HPDE6-E6E7 (cell line): ENCODE results near the gene EPAS1.

Source experiments
- DNase-seq: peaks from one replicate; pipeline ENCODE4 v3.0.0; 2011; ENCODE audit warnings: missing footprints; ENCODE audit errors: extremely low spot score

The EPAS1 gene

DNA sequence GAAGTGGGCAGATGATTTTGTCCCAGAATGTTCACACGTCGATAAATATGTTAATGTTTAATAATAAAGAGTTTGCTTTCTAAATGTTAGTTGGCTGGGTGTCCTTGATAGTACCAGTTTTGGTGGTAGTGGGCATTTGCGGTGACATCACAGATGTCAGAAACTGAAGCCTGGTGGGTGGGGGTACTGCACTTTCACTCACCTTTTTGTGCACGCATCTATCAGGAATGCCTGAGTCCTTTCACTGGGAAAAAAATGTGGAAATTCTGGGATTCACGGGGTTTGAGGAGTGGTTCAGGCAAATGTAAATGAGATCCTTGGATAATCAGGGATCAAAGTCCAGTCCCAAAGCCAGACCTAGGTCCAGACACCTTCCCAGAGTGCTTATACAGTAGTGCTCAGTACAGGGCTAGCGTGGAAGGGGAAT, 3.2 kb downstream of the EPAS1 start:
- DNase-seq: no peak

DNA sequence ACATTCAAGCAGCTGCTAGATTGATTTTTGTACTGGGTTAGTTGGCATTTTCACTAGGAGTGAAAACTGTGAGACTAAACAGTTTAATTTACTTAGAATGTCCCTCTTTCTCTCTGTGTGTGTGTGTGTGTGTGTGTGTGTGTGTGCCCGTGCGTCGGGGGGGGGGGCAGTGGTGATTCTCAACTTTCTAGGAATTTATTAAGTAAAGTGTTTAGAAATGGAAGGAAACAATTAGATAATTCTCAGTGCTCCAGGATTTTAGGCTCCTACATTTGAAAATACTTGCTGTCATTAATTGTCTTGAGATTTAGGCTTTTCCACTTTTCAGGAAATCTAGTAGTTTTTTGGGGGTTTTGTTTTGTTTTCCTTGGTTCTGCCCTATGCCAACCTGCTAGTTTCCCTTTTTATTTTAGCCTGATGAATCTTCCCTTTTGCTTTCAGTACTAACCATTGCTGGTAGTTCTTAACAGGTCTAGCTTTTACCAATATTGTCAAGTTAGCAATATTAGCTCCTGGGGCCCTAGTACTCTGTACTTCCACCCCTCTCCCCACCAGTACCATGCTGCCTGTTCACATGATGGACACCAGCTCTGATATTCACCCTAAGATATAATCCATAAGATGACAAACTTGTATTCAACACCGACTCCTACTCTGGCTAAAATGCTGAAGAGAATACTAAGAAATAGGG, 4.9 kb downstream of the EPAS1 start:
- no peak for DNase-seq

DNA sequence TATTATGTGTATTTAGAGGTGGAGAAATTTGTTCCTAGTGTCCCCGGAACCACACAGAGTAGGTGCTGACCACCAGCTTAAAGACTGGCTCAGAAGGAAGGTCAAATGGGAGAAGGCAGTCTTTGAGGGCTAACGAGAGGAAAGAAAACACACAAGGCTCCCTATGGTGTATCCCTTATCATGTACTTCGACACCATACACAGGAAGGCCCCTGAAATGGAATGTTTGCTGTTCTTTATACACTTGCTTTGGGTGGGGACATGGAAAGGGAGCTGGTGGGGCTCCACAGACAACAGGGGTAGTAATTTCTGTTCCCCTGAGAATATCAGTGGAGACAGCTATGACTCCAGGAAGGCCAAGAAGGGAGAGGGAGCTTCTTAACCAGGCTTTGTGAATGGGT, 6.0 kb downstream of the EPAS1 start:
- no peak for DNase-seq

DNA sequence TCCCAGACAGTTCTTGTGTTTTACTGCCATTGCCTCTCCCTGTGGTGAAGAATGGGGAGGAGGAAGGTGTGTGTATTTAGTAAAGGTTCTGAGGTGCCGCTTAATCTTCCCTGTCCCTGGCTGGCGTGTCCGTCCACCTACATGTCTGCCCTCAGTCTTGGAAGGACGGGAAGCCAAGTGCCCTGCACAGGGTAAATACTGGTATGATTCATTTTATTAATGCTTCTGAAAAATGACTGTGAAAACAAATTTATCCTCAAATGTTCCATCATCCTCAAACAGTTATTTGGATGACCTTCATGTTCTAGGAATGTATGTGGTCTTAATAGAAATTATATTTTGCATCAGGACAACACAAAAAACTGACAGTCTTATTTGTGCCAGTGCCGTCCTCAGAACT, 6.6 kb downstream of the EPAS1 start:
- no peak for DNase-seq

DNA sequence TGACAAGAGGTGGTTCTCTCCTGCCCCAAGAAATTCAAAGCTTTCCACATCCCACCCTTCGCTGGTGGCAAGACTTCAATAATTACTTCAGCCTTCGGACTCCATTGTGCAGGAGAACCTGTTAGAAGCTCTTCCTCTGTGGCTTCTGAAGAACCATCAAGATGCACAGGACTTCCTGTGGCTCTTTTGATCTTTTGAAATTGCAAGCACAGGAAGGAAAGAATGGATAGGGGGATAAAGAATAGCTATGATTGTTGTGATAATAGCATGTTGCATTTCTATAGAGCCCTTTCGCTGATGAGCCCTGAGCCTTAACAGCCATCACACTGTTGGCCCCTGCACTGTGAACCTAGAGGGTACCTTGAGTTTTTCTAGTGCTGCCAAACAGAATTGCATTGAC, 7.4 kb downstream of the EPAS1 start:
- no peak for DNase-seq

DNA sequence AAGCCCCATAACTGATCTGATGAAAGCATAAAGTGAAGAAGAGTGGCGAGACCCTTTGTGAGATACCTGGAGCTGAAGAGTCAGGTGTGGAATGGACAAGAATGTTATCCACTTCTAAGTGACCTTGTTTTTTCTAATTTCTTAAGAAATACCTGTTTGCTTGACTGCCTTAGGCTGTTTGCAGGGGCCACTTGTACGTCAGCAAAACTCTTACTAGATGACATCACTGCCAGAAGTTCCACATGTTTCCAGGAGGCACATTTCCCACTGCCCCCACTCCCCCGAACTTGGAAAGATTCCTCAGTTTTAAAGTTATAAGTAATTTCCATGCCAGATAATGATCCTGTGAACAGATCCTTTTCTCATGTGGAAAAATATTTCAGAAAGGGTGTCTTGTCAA, 8.0 kb downstream of the EPAS1 start:
- DNase-seq: no peak

DNA sequence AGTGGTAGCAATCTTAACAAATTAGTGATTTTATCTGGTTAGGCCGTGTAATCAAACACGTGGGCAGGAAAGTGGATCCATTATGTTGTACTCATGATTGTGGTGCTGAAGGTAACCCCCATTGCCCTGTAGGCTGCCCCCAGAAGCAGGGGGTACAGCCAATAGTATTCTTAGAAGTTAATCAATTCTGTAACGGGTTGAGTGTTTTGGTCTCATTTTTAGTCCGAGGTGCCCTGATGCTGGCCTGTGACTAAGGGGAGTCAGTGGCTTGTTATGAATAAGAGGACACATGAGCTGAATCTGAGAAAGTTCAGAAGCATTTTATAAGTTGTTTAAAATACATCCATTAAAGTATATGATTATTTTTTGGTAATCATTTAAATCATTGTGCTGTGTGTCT, 8.6 kb downstream of the EPAS1 start:
- DNase-seq: no peak

DNA sequence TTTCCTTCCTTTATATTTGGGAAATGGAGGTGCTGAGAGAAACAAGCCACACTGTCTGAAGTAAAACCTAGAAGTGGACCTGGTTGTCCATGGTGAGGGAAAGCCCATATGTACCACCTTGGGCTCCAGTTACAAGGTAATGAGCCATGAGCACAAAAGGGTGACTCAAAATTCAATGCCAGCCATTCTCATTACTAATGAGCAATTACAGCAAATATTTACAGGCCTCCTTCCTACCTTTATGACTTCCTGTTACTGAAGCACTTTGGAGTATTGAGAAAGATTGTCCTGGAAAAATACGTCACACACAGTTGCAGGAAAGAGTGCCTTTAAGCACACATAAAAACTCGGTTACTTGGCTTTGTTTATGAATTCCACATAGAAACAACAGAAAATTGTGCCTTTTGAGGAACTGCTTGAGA, 9.1 kb downstream of the EPAS1 start:
- DNase-seq: peak; percentile 66

DNA sequence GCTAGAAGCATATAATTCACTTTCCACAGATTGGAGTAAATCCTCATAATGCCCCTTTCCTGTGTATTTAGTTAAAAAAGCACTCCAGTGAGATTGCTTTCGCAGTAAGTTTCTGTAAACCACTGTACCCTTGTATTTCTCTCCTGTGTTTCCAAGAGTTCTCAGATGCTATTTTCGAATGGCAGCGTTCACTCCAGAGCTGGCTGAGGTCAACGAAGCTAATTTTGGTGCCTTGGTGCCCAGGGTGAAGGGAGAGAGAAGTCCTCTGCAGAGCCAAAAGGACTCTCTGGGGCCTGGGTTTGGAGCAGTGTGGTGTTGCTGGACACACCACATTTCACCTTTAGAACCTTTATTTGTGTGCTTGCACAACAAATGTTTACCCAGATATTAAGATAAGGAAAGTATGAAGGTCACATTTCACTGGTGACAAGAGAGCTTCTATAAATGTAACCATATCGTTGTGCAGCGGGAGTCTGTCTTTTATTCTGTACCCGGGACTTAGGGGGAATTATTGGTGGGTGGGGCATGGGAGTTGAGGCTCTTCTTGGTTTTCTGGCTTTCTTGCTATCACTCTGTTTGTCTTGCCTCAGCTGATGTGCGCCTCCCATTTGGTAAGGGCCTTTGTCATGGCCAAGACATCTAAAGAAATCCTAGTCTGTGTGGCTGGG, 9.9 kb downstream of the EPAS1 start:
- DNase-seq: no peak

DNA sequence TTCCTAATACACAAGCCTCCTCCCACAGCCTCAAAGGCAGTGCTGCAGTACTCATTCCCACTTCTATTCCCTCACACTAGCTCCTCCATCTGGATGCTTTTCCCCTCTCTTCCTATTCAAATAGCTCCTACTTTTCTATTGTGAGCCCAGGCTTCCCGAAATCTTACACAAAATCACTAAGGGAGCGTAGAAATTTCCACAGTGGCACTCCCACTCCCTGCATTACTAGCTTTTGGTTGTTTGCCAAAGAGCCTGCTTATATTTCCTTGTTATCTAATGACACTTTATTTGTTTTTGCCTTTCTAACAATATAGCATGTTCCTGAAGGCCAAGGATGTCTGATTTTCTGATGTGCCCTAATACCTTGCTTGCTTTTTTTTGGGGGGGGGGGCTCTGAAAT, 10.9 kb downstream of the EPAS1 start:
- no peak for DNase-seq

DNA sequence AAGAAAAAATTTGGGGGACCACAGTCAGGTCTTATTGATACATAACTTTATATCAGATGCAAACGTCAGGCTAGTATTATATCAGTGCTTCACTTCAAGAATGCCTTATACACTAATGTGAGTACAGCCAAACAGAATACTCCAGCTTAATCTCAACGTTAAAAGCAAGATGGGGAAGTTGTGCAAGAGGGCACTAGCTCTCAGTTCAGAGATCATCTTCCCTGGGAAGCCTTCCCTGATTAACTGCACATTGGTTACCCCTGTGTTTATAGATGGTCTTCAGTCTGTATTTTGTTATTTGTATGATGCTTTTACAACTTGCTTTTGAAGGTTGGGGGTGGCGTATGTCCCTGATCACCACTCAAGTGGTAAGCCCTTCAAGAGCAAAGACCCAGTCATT, 11.4 kb downstream of the EPAS1 start:
- no peak for DNase-seq

DNA sequence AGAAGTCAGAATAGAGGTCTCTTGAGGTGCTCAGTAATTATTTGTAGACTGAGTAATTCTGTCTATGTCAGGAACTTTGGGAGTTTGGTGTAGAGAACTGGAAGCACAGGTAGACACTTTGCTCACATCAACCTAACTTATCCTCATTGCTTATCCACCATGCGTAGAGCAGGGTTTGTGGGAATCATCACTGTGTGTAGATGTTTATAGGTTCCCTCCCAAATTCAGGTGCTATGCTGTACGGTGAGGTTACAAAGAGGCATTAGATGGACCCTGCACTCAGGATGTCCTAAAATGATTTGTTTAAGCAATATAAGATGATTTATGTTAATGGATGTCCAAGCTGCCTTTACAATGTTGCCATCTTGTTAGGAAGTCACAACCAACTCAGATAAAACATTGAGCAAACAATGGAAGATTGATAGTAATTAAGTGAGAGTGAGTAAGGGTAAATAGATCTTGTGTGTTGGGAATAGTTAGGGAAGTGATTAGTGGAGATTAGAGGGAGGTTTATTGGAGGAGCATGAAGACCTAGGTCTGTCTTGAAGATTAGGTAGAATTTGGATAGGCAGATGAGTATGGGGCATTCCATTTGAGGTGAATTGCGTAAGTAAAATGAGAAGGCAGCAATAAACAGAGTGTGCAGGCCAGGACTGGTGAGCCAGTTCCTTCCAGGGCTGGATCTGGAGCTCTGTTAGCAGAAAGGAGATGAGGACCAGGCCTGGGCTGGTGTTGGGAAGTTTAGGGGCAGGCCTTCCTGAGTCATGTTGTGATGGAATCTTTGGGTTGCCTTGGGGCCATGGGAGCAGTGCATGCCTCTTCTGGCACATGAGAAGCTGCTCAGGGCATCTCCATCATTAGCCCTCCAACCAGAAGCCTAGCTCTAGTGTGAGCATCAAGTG, 12.1 kb downstream of the EPAS1 start:
- no peak for DNase-seq

DNA sequence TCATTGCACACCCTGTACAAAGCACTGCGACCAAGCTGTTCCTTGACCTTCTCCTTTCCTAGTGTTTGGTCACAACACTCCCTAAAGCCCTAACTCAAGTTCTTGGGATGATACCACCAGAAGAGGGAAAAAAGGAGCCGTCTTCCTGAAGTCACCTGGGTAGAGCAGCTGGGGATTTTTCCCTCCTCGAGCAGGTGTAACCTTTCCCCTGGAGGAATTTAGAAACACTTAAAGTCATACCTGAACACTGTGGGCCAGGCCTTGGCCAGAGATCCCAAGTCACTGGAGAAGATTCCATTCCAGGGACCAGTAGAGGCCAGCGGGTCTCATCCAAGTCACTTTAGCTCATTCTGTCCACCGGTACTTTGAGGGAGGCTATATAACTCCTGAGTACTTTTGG, 13.2 kb downstream of the EPAS1 start:
- no peak for DNase-seq

DNA sequence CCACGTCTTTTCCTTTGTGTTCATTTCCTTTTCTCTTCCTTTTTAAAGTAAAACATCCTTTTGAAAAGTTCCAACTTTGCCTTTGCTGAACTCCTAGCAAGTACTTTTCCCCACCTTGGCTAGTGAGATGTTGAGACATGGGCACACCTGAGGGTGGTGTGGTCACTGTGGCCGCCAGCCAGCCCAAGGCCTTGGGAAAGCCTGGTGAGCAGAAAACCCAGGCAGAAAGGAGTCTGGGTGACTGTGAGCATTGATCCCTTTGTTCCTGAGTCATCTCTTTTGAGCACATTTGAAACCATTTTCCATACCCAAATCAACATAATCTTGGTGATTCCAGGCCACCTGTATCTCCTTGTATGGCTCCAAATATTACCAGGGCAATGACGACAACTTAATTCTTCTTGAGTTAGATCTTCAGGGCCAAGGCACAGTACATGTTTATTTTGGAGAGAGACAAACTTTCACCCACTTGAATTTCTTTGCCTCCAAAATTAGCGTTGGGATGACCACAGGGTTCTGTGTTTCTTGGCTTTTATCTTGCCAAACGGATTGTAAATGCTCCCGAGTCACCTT, 14.5 kb downstream of the EPAS1 start:
- no peak for DNase-seq

DNA sequence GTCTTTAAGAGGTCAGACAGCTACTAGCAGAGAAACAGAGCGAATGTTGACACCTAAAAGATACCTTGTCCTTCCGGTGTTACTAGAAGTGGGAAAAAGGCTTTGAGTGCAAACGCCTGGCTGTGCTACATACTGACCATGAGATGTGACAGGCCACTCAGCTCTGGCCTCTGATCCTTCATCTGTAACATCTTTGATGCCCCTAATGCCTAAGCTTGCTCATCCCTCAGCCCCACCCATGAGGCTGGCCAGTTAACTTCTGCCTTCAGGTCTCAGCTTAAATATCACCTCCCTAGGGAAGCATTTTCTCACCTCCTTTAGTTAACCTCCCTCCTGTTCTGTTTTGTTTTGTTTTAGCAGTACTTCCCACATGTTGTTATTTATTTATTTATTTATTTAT, 15.9 kb downstream of the EPAS1 start:
- no peak for DNase-seq

DNA sequence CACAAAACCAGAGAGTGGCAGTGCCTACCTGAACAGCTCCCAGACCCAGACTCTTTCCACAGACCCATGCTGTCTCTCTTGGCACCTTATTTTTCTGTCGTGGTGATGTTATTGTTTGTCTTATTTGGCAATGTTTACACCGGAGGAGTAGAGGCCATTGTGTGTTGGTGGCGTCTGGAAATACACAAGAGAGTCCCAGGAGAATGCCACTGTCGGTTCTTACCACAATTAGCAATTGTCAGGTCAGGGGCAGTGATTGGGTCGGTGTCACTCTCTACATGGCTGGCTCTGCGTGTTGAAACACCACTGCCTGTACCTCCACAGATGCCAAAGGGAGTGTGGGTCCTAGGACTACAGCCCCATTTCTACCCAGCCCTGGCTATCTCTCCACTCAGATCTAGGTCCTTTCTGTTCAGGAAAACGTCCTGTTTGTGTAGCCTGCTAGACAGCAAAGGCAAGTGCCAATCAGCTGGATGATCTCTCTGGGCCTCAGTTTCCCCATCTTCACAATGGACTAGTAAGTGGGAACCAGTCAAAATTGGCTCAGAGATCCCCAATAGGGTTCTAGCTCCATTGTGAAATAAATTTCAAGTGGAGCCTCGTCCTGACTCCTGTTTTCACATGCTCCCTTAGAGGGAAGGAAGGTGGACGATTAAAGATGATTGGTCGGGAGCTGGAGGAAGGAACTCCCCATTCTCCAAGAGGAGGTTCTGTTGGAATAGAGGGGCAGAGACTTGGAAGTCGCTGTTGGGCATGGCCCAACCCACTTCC, 17.0 kb downstream of the EPAS1 start:
- no peak for DNase-seq

DNA sequence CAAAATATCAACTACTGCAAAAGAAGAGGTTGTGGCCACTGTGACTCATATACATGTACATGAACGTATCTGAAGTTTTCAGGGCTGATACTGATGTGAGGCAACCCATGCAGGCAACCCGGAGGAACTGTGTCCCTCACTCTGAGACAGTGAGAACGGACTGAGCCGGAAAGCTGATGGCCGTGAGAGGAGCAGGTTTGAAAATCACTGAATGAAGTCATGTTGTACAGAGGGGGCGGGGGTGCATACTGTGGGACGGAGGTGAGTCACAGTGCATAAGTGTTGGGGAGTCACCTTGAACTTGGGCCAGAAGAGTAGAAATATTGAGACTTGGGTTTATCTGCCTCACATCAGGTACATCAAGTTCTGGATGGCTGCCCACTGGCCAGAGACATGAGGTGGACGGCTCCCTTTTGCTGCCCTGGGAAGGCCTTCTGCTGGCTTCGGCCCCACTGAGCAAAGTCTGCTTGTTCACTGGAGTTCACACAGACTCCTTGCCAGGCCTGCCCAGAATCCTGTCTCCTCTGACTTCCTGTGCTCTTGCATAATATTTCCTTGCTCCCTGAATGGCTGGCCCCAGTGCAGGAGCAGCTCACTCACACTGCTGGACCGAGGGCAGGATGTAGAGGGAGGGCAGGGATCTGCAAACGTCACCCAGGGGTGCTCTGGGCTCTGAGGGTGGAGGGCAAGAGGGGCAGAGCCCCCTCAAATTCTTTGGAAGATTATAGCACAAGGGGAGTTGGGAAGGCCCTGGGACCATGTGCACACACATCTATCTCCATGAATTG, 18.1 kb downstream of the EPAS1 start:
- DNase-seq: peak; percentile 80

DNA sequence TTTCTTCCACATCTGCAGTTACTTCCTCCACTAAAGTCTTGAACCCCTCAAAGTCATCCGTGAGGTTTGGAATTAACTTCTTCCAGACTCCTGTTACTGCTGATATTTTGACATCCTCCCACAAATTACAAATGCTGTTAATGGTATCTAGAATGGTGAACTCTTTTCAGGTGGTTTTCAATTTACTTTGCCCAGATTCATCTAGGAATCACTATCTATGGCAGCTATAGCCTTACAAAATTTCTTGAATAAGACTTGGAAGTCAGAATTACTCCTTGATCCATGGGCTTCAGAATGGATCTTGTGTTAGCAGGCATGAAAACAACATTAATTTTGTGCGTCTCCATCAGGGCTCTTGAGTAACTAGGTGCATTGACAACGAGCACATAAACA, 19.9 kb downstream of the EPAS1 start:
- no peak for DNase-seq

DNA sequence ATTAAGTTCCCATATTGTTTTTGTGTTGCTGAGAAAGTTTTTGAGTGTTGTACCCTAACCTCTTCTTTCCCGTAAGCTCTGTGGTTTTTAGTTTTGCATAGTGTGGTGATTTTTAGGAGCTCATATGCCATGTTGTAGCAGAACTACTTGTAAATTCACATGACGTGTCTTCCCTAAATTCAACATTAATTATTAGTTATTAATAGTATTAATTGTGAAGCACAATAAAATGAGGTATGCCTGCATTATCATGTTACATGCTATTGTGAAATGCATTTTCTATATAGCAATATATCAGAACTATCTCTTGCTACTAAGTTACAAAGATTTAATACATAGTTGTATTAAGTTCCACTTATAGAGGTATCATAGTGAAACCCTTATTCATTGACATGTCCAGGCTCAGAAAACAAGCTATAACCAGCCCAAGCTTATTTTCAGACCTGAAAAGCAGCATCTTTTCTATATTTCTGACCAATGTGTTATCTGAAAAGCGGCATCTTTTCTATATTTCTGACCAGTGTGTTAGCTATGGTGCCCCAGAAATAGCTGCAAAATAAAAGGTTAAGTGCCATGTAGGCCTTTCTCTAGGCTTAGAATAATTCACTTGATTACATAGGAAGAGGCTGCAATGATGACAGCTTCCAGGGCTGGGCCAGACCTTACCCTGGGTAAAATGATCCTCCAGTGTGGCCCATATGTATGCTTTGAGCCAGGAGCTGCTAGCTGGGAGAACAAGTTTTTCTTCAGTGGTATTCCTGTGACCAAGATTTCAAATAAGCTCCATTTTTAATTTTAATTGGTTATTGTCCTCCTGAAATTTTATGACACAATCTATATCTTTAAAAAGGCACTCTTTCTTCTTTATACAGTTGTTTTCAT, 21.6 kb downstream of the EPAS1 start:
- no peak for DNase-seq

DNA sequence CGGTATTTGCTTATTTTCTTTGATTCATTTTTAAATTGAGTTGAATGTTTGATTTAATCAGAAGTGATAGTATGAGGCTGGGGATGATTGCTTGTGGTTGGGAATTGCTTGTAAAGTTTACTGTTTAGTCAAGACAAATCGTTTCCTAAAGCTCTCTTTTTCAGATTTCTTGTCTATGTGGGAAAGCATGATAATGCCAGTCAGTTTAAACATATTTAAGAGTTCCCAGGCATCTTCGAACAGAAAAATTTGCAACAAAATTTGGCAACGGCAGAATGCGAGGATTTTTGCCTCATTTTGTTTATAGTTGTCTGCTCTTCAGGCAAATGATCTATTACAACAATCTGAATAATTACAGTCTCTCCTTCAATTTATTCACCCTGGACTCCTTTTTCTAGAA, 22.5 kb downstream of the EPAS1 start:
- DNase-seq: no peak
